Dermis blood vessel endothelial cell (primary cell): Measurements from ENCODE around the gene ERICH2. TPM values are rescaled to one million over a fixed set of nuclear protein-coding genes. Genes with fewer than 3 reads are reported as not detected.
"Not testable (repeated sequence)": the region's sequence is repeated elsewhere in the genome, so short reads cannot be mapped to it uniquely, and the experiment has no call there.

Source experiments
- DNase-seq: peaks from one replicate; pipeline ENCODE4 v3.0.0; 2010
- total RNA-seq: library from RNA; depleted of rRNA; stranded (reverse); fragments of >200 nt; gene quantifications from 2 replicates; pipeline ENCODE4 v1.2.3, GENCODE V29; 2014

The ERICH2 gene
- not detected in 2 replicates for total RNA-seq

- peak; percentile 33 for DNase-seq
Observed at GRCh38 chr2:170770008-170770605, at the start of gene ERICH2. ERICH2 (plus strand) TSS chr2:170770378; CDS start chr2:170770682, 304 bp downstream.

DNA sequence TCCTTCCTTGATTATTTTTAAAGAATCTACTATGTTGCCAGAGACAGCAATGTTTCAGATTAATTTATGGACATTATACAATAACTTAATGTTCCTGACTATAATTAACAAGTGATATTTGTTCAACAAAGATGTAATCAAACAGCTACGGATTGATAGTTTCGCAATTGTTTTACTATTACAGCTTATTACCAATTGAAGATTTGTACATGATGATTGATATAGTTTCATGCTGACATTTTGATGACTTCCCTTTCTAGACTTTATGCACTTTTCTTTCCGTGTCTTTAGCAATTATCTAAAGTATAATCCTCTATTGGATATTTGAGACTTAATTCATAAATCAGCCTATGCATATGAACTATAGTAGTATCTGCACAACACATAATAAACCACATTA is 48.5 kb upstream of the ERICH2 start:
- no peak for DNase-seq

GRCh38 chr2:170722301-170722700 is 47.9 kb upstream of the ERICH2 start:
- DNase-seq = no peak

- no peak for DNase-seq
Observed at GRCh38 chr2:170723446-170723958, 46.7 kb upstream of the ERICH2 start.

- DNase-seq = no peak
Observed at GRCh38 chr2:170733798-170734600, 36.2 kb upstream of the ERICH2 start.

GRCh38 chr2:170734601-170735000 is 35.6 kb upstream of the ERICH2 start:
- DNase-seq = not testable (repeated sequence)

- no peak for DNase-seq
Observed at GRCh38 chr2:170736628-170737027, 33.5 kb upstream of the ERICH2 start.

- DNase-seq = no peak
Observed at GRCh38 chr2:170737406-170737805, 32.8 kb upstream of the ERICH2 start.

GRCh38 chr2:170737821-170738220 is 32.4 kb upstream of the ERICH2 start:
- no peak for DNase-seq

- DNase-seq = no peak
Observed at GRCh38 chr2:170739048-170739447, 31.1 kb upstream of the ERICH2 start.

DNA sequence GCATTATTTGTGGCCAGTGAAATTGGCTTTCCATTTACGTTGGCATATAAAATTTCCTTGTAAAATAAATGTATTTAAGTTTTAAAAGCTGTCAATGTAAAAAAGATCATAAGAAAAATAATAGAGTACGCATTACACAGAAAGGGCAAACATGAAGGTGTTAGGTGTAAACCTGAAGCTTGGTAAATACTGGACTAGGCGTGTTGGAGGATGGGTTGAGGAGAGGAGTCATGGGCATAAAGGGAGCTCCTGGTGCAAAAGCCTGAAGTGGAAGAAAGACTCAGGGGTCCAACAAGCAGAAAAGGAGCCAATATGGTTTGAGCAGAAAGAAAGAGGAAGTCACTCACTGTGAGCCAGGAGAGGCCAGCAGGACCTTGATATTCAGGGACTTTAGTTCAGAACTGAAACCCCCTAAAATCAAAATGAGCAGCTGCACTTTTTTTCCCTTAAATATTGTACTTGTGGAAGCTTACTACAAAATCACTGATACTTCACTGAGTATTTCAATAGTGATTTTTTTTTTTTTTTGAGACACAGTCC is 30.6 kb upstream of the ERICH2 start:
- DNase-seq = no peak

DNA sequence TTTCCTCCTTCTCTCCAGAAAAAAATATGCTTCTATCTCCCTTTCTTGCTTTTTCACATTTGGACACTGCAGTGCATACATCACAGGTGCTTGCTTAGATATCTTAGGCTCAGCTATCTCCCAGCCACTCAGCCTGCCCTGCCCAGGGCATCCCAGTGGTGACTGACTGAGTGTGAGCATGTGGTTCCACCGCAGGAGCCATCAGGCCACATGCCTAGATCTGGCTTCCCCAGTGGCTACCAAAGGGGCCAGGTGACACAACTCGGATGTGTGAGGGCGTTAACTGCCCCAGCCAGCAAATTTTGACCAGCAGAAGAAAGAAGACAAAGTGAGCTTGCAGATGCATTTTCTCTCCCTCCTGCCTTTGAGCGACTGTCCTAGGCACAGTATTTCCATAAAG is 29.5 kb upstream of the ERICH2 start:
- no peak for DNase-seq

GRCh38 chr2:170742000-170742399 is 28.2 kb upstream of the ERICH2 start:
- no peak for DNase-seq

- DNase-seq = no peak
Observed at GRCh38 chr2:170742896-170743529, 27.2 kb upstream of the ERICH2 start.

DNA sequence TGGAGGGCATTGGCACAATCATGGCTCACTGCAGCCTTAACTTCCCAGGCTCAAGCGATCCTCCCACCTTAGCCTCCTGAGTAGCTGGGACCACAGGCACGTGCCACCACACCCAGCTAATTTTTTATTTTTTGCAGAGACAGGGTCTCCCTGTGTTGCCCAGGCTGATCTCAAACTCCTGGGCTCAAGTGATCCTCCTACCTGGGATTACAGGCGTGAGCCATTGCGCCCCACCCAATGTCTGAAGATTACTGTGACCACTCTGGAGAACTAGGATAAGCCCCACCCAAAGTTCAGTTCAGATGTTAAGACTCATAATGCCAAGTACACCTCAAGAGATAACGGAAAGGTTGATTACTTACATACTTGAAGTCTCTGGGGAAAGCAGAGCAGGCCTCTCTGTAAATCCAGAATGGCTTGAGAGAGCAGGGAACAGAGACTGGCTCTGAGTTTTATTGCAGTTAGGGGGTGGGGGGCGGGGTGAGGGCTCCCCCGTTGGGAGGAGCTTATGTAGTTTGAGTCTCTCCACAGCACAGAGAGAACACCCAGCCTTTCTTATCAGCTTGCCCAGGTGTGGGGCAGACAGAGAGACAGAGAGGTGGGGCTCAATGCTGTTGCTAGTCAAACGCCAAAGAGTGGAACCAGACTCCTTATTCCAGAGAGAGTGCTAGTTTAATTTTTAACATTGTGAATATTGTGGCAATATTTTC is 26.5 kb upstream of the ERICH2 start:
- no peak for DNase-seq

GRCh38 chr2:170744248-170745002 is 25.8 kb upstream of the ERICH2 start:
- DNase-seq = no peak

DNA sequence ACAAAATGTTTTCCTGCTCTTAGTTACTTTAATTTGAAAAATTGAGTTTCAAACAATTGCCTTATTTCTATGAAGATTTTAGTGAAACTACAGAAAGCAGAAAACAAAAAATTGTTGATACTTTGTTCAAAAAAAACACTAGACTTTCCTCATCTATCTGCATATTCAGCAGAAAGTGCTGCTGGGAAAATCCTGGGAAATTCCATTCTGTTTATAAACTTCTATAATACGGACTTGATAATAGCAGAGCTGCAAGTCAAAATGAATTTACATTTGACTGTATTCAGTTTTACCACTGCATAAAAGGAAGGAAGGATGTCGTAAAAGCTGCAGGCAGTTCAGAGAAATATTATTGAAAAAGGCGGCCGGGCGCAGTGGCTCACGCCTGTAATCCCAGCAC is 24.9 kb upstream of the ERICH2 start:
- DNase-seq = no peak

DNA sequence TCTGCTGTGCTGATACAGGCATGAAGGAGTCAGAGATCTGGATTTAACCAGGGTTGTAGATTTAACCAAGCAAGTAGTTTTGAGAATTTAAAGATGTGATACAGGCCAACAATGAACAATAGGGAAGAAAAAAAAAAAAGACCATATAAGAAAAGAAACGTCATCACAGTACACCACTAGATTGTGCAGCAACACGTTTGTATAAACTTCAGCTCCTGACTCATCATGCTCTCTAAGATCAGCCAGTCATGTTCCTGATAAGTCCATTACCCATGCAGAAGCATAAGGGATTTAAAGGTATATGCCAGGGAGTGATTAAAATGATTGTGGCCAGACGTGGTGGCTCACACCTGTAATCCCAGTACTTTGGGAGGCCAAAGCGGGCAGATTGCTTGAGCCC is 22.3 kb upstream of the ERICH2 start:
- peak; percentile 9 for DNase-seq

DNA sequence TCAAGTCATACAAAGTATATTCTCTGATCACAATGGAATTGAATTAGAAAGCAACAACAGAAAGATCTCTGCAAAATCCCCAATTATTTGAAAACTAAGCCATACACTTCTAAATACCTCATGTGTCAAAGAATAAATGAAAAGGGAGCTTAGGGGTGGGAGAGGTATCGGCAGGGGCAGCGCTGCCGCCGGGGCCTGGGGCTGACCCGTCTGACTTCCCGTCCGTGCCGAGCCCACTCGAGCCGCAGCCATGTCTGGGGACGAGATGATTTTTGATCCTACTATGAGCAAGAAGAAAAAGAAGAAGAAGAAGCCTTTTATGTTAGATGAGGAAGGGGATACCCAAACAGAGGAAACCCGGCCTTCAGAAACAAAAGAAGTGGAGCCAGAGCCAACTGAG is 18.6 kb upstream of the ERICH2 start:
- DNase-seq = not testable (repeated sequence)

- DNase-seq = no peak
Observed at GRCh38 chr2:170761572-170761971, 8.6 kb upstream of the ERICH2 start.

DNA sequence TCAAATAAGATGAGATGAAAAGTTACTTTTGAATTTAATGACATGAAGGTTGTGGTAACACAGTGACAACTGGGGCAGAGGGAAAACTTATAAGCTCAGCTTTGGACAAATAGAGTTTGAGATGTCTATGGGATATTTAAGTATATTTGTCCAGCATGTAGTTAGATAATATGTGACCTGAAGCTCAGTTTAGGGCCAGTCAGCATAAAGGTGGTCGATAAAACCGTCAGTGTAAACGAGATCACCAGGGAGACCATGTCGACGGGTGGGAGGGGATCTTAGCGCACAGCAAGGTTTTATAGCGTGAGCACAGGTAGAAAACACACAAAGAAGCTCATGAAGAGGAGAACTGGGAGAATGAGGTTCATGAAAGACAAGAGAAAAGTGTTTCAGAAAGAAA is 7.4 kb upstream of the ERICH2 start:
- no peak for DNase-seq

- no peak for DNase-seq
Observed at GRCh38 chr2:170763232-170763631, 6.9 kb upstream of the ERICH2 start.
